NB4 (cell line): ENCODE data around the gene RELL2.
A peak's percentile ranks its signal among the peaks of the same experiment; 100 is the strongest.

ENCODE experiments used
- DNase-seq: peaks from one replicate; pipeline ENCODE4 v3.0.0; 2010; ENCODE audit warnings: low read depth
- H3K4me3 ChIP-seq: one replicate; pipeline ENCODE4 v1.5.1; 2011; ENCODE audit warnings: mild to moderate bottlenecking, low read depth, low read length, moderate library complexity
- MAX ChIP-seq: IDR thresholded peaks from 2 replicates; pipeline ENCODE4 v1.6.1; 2011; ENCODE audit warnings: low read depth, low read length
- MYC ChIP-seq: IDR thresholded peaks from 2 replicates; pipeline ENCODE4 v1.6.1; 2011; ENCODE audit warnings: low read depth, low read length
- POLR2A ChIP-seq: IDR thresholded peaks from 2 replicates; pipeline ENCODE4 v1.6.1; 2011; ENCODE audit warnings: mild to moderate bottlenecking; ENCODE audit not compliant: insufficient read length; ENCODE audit errors: extremely low read depth
- TF ChIP-seq, protein P1 (sequence below): IDR thresholded peaks from one replicate; pipeline ENCODE4 v1.5.1; 2012; ENCODE audit warnings: low read depth, low read length

The RELL2 gene

GRCh38 chr5:141632650-141633049 is 4.1 kb upstream of the RELL2 start:
- H3K4me3 ChIP-seq, result no peak overlapping the region
- TF ChIP-seq, protein P1, sequence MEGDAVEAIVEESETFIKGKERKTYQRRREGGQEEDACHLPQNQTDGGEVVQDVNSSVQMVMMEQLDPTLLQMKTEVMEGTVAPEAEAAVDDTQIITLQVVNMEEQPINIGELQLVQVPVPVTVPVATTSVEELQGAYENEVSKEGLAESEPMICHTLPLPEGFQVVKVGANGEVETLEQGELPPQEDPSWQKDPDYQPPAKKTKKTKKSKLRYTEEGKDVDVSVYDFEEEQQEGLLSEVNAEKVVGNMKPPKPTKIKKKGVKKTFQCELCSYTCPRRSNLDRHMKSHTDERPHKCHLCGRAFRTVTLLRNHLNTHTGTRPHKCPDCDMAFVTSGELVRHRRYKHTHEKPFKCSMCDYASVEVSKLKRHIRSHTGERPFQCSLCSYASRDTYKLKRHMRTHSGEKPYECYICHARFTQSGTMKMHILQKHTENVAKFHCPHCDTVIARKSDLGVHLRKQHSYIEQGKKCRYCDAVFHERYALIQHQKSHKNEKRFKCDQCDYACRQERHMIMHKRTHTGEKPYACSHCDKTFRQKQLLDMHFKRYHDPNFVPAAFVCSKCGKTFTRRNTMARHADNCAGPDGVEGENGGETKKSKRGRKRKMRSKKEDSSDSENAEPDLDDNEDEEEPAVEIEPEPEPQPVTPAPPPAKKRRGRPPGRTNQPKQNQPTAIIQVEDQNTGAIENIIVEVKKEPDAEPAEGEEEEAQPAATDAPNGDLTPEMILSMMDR, result no peak
- no peak for DNase-seq

- peak; percentile 60 for DNase-seq
- no peak overlapping the region for H3K4me3 ChIP-seq
- no peak for TF ChIP-seq MYC
- TF ChIP-seq POLR2A, result no peak
- no peak for TF ChIP-seq MAX
- TF ChIP-seq, protein P1, result no peak
Measured at GRCh38 chr5:141633871-141634561, 2.8 kb upstream of the RELL2 start.

DNA sequence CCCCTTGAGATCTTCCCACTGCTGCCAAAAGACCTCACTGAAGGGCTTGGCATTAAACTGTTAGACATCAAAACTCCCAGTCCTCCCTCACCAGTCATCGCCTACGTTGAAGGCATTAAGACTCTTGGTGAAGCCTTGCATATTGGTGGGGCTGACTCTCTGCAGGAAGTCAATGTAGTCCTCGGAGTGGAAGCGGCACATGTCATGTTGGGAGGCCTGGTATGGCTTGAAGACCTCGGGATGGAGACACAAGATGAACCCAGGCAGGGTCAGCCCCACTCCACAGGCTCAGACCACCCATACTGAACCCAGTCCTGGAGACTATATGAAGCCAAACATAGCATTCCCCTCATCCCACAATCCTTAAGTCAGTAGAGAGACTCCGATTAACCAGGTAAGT is 2.1 kb upstream of the RELL2 start:
- H3K4me3 ChIP-seq, result peak overlapping the region; percentile 8
- no peak for TF ChIP-seq POLR2A
- no peak for TF ChIP-seq MAX
- no peak for TF ChIP-seq MYC
- TF ChIP-seq, protein P1, result no peak

DNA sequence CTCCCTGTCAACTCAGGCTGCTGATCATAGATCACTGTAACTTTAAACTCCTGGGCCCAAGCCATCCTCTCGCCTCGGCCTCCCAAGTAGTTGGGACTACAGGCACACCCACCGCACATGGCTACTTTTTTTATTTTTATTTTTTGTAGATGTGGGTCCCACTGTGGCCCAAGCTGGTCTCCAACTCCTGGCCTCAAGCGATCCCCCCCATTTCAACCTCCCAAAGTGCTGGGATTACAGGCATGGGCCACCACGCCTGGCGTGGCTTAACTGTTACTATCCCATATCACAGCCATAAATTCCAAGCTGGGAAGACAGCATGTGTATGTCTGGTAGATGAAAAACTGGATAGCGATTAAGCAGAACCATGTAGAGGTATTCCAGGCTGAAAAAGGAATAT is 1.2 kb upstream of the RELL2 start:
- DNase-seq, result no peak
- peak overlapping the region; percentile 96 for H3K4me3 ChIP-seq
- TF ChIP-seq POLR2A, result no peak
- no peak for TF ChIP-seq MAX
- TF ChIP-seq, protein P1, result no peak
- no peak for TF ChIP-seq MYC

More for the DNA sequence above, 2.1 kb upstream of the RELL2 start:
- DNase-seq, result no peak

DNA sequence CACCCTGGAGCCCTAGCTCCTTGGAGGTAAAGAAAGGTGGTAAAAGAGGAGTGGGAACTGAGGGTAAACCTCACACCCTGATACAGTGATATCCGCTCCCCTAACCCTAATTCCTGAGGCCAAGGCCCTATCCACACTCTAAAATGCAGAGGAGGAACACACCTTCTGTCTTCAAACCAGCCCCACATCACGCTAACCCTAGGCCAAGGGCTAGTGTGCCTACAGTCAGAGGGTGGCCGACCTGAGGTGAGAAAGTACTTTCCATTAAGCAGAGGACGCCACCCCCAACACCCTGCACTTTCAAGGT is 738 bp upstream of the RELL2 start:
- TF ChIP-seq MAX (no peak), MYC (no peak), POLR2A (no peak)
- TF ChIP-seq, protein P1, result no peak
- DNase-seq, result no peak
- peak overlapping the region; percentile 96 for H3K4me3 ChIP-seq
